Central memory CD8-positive, alpha-beta T cell (primary cell): ENCODE results near the gene ALG14.

ENCODE experiments used
- ATAC-seq: fragments of 150-1000 bp; cut with Tn5 transposase; replicated peaks from 2 replicates; pipeline ENCODE4 v1.10.0; 2022; ENCODE audit warnings: mild to moderate bottlenecking, moderate FRiP score, moderate number of reproducible peaks; ENCODE audit not compliant: poor library complexity, severe bottlenecking; ENCODE audit errors: extremely low read depth
- DNase-seq, 2 donors: peaks; one replicate each; pipeline ENCODE4 v3.0.0; 2021; ENCODE audit warnings: low spot score in 2 of 2
- H3K27ac Mint-ChIP-seq: one replicate; pipeline ENCODE4 v1.8.0; 2022; ENCODE audit warnings: low read depth, mild to moderate bottlenecking, moderate library complexity, mixed read lengths
- H3K27me3 Mint-ChIP-seq: one replicate; pipeline ENCODE4 v1.8.0; 2022; ENCODE audit warnings: mixed read lengths
- H3K36me3 Mint-ChIP-seq: one replicate; pipeline ENCODE4 v1.8.0; 2022; ENCODE audit warnings: mild to moderate bottlenecking, moderate library complexity, mixed read lengths; ENCODE audit not compliant: insufficient read depth
- H3K4me1 Mint-ChIP-seq: one replicate; pipeline ENCODE4 v1.8.0; 2022; ENCODE audit warnings: mixed read lengths
- H3K4me3 Mint-ChIP-seq: one replicate; pipeline ENCODE4 v1.8.0; 2022; ENCODE audit warnings: mild to moderate bottlenecking, moderate library complexity, mixed read lengths
- H3K9me3 Mint-ChIP-seq: one replicate; pipeline ENCODE4 v1.8.0; 2022; ENCODE audit warnings: mixed read lengths

ALG14 gene

GRCh38 chr1:94979656-94980581, 92.8 kb downstream of the ALG14 start:
- Mint-ChIP-seq H3K27me3 (no peaks in the 10 kb centered on the region), H3K36me3 (peaks cover 2% of the 10 kb centered on the region), H3K4me1 (no peaks in the 10 kb centered on the region), H3K9me3 (no peaks in the 10 kb centered on the region), H3K27ac (no peak overlapping the region), H3K4me3 (no peak overlapping the region)
- ATAC-seq: no peak
- DNase-seq: no peak

GRCh38 chr1:94979131-94979530, 93.6 kb downstream of the ALG14 start:
- H3K27me3 Mint-ChIP-seq: no peaks in the 10 kb centered on the region
- no peak overlapping the region for H3K4me3 Mint-ChIP-seq
- ATAC-seq: no peak
- no peak for DNase-seq
- no peaks in the 10 kb centered on the region for H3K9me3 Mint-ChIP-seq
- peaks cover 2% of the 10 kb centered on the region for H3K36me3 Mint-ChIP-seq
- no peaks in the 10 kb centered on the region for H3K4me1 Mint-ChIP-seq
- no peak overlapping the region for H3K27ac Mint-ChIP-seq

GRCh38 chr1:94978401-94978800, 94.3 kb downstream of the ALG14 start:
- no peak for ATAC-seq
- H3K27me3 Mint-ChIP-seq: no peaks in the 10 kb centered on the region
- DNase-seq: no peak
- H3K4me1 Mint-ChIP-seq: no peaks in the 10 kb centered on the region
- H3K4me3 Mint-ChIP-seq: no peak overlapping the region
- no peak overlapping the region for H3K27ac Mint-ChIP-seq
- no peaks in the 10 kb centered on the region for H3K9me3 Mint-ChIP-seq
- peaks cover 2% of the 10 kb centered on the region for H3K36me3 Mint-ChIP-seq

GRCh38 chr1:94976971-94977548, 95.7 kb downstream of the ALG14 start:
- H3K9me3 Mint-ChIP-seq: no peaks in the 10 kb centered on the region
- DNase-seq: no peak
- no peak for ATAC-seq
- no peaks in the 10 kb centered on the region for H3K4me1 Mint-ChIP-seq
- peaks cover 2% of the 10 kb centered on the region for H3K36me3 Mint-ChIP-seq
- H3K27me3 Mint-ChIP-seq: no peaks in the 10 kb centered on the region
- no peak overlapping the region for H3K4me3 Mint-ChIP-seq
- H3K27ac Mint-ChIP-seq: no peak overlapping the region

- H3K4me1 Mint-ChIP-seq: no peaks in the 10 kb centered on the region
- no peaks in the 10 kb centered on the region for H3K9me3 Mint-ChIP-seq
- no peak overlapping the region for H3K27ac Mint-ChIP-seq
- no peaks in the 10 kb centered on the region for H3K27me3 Mint-ChIP-seq
- no peak overlapping the region for H3K4me3 Mint-ChIP-seq
- no peak for DNase-seq
- H3K36me3 Mint-ChIP-seq: peaks cover 2% of the 10 kb centered on the region
- ATAC-seq: no peak
Observed at GRCh38 chr1:94974824-94975223, 97.9 kb downstream of the ALG14 start.

GRCh38 chr1:94974241-94974640, 98.5 kb downstream of the ALG14 start:
- Mint-ChIP-seq H3K4me3 (no peak overlapping the region), H3K36me3 (peaks cover 2% of the 10 kb centered on the region), H3K9me3 (no peaks in the 10 kb centered on the region), H3K4me1 (no peaks in the 10 kb centered on the region), H3K27ac (no peak overlapping the region), H3K27me3 (no peaks in the 10 kb centered on the region)
- no peak for ATAC-seq
- DNase-seq: no peak

GRCh38 chr1:94973309-94973922, 99.3 kb downstream of the ALG14 start:
- DNase-seq (no peak), ATAC-seq (no peak)
- Mint-ChIP-seq H3K9me3 (no peaks in the 10 kb centered on the region), H3K4me1 (no peaks in the 10 kb centered on the region), H3K4me3 (no peak overlapping the region), H3K27ac (no peak overlapping the region), H3K36me3 (no peaks in the 10 kb centered on the region), H3K27me3 (no peaks in the 10 kb centered on the region)

- no peaks in the 10 kb centered on the region for H3K27me3 Mint-ChIP-seq
- H3K36me3 Mint-ChIP-seq: no peaks in the 10 kb centered on the region
- no peak for DNase-seq
Observed at GRCh38 chr1:94971491-94971924, 101.2 kb downstream of the ALG14 start.

GRCh38 chr1:94970783-94971182, 102.0 kb downstream of the ALG14 start:
- no peak overlapping the region for H3K27ac Mint-ChIP-seq
- no peak overlapping the region for H3K4me3 Mint-ChIP-seq
- H3K27me3 Mint-ChIP-seq: no peaks in the 10 kb centered on the region
- H3K4me1 Mint-ChIP-seq: no peaks in the 10 kb centered on the region
- no peaks in the 10 kb centered on the region for H3K9me3 Mint-ChIP-seq
- H3K36me3 Mint-ChIP-seq: no peaks in the 10 kb centered on the region
- no peak for ATAC-seq
- no peak for DNase-seq

More at GRCh38 chr1:94971491-94971924, 101.2 kb downstream of the ALG14 start:
- no peak for ATAC-seq
- no peak overlapping the region for H3K4me3 Mint-ChIP-seq
- H3K4me1 Mint-ChIP-seq: no peaks in the 10 kb centered on the region
- H3K27ac Mint-ChIP-seq: no peak overlapping the region
- no peaks in the 10 kb centered on the region for H3K9me3 Mint-ChIP-seq

- ATAC-seq (no peak), DNase-seq (no peak)
- Mint-ChIP-seq H3K27me3 (no peaks in the 10 kb centered on the region), H3K9me3 (no peaks in the 10 kb centered on the region), H3K4me3 (no peak overlapping the region), H3K36me3 (no peaks in the 10 kb centered on the region), H3K27ac (no peak overlapping the region), H3K4me1 (no peaks in the 10 kb centered on the region)
Observed at GRCh38 chr1:94969137-94969536, 103.6 kb downstream of the ALG14 start.

- no peaks in the 10 kb centered on the region for H3K36me3 Mint-ChIP-seq
Observed at GRCh38 chr1:94966033-94966432, 106.7 kb downstream of the ALG14 start.

GRCh38 chr1:94963864-94964263, 108.9 kb downstream of the ALG14 start:
- H3K27ac Mint-ChIP-seq: no peak overlapping the region
- H3K4me1 Mint-ChIP-seq: peaks cover 6% of the 10 kb centered on the region
- H3K36me3 Mint-ChIP-seq: no peaks in the 10 kb centered on the region
- H3K9me3 Mint-ChIP-seq: no peaks in the 10 kb centered on the region
- no peak for DNase-seq
- no peak overlapping the region for H3K4me3 Mint-ChIP-seq
- no peak for ATAC-seq
- H3K27me3 Mint-ChIP-seq: no peaks in the 10 kb centered on the region

More at GRCh38 chr1:94966033-94966432, 106.7 kb downstream of the ALG14 start:
- DNase-seq (no peak), ATAC-seq (no peak)
- no peak overlapping the region for H3K27ac Mint-ChIP-seq
- H3K27me3 Mint-ChIP-seq: no peaks in the 10 kb centered on the region
- H3K9me3 Mint-ChIP-seq: no peaks in the 10 kb centered on the region
- no peak overlapping the region for H3K4me3 Mint-ChIP-seq
- H3K4me1 Mint-ChIP-seq: peaks cover 6% of the 10 kb centered on the region
